ENCODE results near the gene TLE6. TPM values are rescaled to one million over a fixed set of nuclear protein-coding genes. Genes with fewer than 3 reads are reported as not detected.
A peak's percentile ranks its signal among the peaks of the same experiment; 100 is the strongest.

TLE6 gene
- total RNA-seq, 6 experiments from 2014 or later = 0.82 to 3.0 (median 1.2) TPM

DNA sequence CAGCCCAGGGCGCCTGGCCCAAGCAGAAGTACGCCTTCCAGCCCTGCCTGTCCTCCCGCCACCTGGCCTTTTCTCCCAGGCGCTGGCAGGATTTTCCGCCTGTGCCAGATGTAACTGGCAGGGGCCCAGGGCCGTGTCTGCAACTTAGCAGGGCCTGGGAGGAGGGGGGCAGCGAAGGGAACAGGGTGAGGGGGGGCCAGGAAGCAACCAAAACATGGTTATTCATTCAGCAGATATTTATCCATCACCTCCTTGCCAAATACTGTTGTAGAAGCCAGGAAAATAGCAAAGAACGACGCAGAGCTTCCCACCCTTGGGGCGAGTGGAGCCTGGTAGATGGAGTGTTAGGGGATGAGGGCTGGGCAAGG lies 5.6 kb downstream of the TLE6 start:
- Mint-ChIP-seq H3K27ac (peak overlapping the region; percentile 36; the same call in 1 of the 2 replicates), H3K4me3 (no peak overlapping the region), H3K36me3 (ENCODE audit: low read depth) (no peaks in the 10 kb centered on the region), H3K27me3 (ENCODE audit: insufficient read depth) (peaks cover 15% of the 10 kb centered on the region), H3K9me3 (no peaks in the 10 kb centered on the region), H3K4me1 (ENCODE audit: low read depth) (peaks cover 11% of the 10 kb centered on the region)
- TF ChIP-seq, protein P1, sequence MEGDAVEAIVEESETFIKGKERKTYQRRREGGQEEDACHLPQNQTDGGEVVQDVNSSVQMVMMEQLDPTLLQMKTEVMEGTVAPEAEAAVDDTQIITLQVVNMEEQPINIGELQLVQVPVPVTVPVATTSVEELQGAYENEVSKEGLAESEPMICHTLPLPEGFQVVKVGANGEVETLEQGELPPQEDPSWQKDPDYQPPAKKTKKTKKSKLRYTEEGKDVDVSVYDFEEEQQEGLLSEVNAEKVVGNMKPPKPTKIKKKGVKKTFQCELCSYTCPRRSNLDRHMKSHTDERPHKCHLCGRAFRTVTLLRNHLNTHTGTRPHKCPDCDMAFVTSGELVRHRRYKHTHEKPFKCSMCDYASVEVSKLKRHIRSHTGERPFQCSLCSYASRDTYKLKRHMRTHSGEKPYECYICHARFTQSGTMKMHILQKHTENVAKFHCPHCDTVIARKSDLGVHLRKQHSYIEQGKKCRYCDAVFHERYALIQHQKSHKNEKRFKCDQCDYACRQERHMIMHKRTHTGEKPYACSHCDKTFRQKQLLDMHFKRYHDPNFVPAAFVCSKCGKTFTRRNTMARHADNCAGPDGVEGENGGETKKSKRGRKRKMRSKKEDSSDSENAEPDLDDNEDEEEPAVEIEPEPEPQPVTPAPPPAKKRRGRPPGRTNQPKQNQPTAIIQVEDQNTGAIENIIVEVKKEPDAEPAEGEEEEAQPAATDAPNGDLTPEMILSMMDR (IDR thresholded peaks at IDR 0.05) = no peak
- peak; percentile 47 for DNase-seq

DNA sequence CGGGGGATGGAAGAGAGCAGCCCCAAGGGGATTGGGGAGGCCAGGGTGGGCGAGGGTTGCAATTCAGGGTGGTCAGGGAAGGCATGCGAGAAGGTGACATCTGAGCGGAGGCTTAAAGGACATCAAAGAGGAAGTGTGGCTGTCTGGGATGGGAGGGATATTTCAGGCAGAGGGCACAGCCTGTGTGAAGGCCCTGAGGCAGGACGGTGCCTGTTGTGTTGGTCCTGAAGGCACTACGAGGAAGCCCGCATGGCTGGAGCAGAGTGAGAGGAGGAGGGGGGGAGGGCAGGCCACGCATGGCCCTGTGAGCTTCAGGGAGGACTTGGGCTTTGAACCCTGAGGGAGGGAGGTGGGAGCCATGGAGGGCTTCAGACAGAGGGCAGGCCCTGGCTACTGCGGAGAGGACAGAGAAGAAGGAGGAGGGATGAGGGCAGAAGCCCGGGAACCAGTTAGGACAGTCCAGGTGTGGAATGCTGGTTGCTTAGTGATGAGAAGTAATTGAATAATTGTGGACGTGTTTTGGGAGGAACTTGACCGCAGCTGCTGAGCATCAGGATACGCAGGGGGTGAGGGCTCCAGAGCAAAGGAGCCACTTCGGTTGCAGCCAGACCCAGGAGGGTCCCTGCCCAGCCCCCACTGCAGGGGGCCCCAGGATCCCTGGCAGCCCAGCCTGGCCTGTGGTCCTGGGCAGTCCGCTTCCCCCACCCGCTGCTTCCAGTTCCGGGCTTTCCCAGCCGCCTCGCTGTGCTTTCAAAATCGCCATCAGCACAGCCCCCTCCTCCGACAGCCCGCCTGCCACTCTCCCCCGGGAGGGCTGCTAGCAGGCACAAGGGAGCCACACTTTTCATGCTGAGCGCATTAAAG lies 6.2 kb downstream of the TLE6 start:
- peak overlapping the region; percentile 73 for H3K4me3 Mint-ChIP-seq
- DNase-seq = no peak
- no peaks in the 10 kb centered on the region for H3K36me3 Mint-ChIP-seq (ENCODE audit: low read depth)
- H3K9me3 Mint-ChIP-seq = no peaks in the 10 kb centered on the region
- peak overlapping the region; percentile 36; the same call in 1 of the 2 replicates for H3K27ac Mint-ChIP-seq
- TF ChIP-seq, protein P1 (IDR thresholded peaks at IDR 0.05) = no peak
- H3K4me1 Mint-ChIP-seq (ENCODE audit: low read depth) = peaks cover 11% of the 10 kb centered on the region
- peaks cover 21% of the 10 kb centered on the region for H3K27me3 Mint-ChIP-seq (ENCODE audit: insufficient read depth)

- peak overlapping the region; percentile 73 for H3K4me3 Mint-ChIP-seq
- DNase-seq = no peak
- H3K27me3 Mint-ChIP-seq (ENCODE audit: insufficient read depth) = peaks cover 23% of the 10 kb centered on the region
- no peak overlapping the region for H3K27ac Mint-ChIP-seq
- peaks cover 11% of the 10 kb centered on the region for H3K4me1 Mint-ChIP-seq (ENCODE audit: low read depth)
- TF ChIP-seq, protein P1 (IDR thresholded peaks at IDR 0.05) = no peak
- H3K9me3 Mint-ChIP-seq = no peaks in the 10 kb centered on the region
- H3K36me3 Mint-ChIP-seq (ENCODE audit: low read depth) = no peaks in the 10 kb centered on the region
Observed at GRCh38 chr19:2984215-2984528, 6.8 kb downstream of the TLE6 start.

- no peak for DNase-seq
- TF ChIP-seq, protein P1 (IDR thresholded peaks at IDR 0.05) = no peak
- H3K4me1 Mint-ChIP-seq (ENCODE audit: low read depth) = peaks cover 11% of the 10 kb centered on the region
- H3K27ac Mint-ChIP-seq = no peak overlapping the region
- H3K9me3 Mint-ChIP-seq = no peaks in the 10 kb centered on the region
- no peak overlapping the region for H3K4me3 Mint-ChIP-seq
- no peaks in the 10 kb centered on the region for H3K36me3 Mint-ChIP-seq (ENCODE audit: low read depth)
- H3K27me3 Mint-ChIP-seq (ENCODE audit: insufficient read depth) = peaks cover 29% of the 10 kb centered on the region
Observed at GRCh38 chr19:2986951-2987524, 9.7 kb downstream of the TLE6 start.

DNA sequence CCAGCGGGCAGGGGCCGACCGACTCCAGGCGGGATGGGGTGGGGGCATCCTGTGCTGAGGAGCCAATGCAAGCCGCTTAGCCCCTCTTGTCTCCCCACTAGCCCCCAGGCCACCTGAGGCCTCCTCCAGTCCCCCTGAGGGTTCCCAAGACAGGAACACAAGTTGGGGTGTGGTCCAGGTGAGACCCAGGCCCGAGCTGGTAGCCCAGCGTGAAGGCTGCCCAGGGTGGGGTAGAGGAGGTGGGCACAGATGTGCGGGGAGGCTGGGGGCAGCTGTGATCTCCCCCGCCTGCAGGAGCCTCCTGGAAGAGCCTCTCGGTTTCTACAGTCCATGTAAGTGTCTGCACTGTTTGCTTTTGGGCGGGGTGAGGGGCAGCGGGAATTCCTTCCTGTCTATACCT lies 10.4 kb downstream of the TLE6 start:
- TF ChIP-seq, protein P1 (IDR thresholded peaks at IDR 0.05) = no peak
- Mint-ChIP-seq H3K36me3 (ENCODE audit: low read depth) (no peaks in the 10 kb centered on the region), H3K27me3 (ENCODE audit: insufficient read depth) (peaks cover 31% of the 10 kb centered on the region), H3K4me1 (ENCODE audit: low read depth) (peaks cover 10% of the 10 kb centered on the region), H3K9me3 (no peaks in the 10 kb centered on the region), H3K27ac (no peak overlapping the region), H3K4me3 (no peak overlapping the region)
- no peak for DNase-seq
